Stimulated activated CD8-positive, alpha-beta memory T cell treated with anti-CD3 and anti-CD28 coated beads, Interleukin-4, amount 100 ng/mL, for 4 hours (primary cell): Measurements from ENCODE around the gene PSMB5.

Experiments
- DNase-seq, 2 donors: peaks; one replicate each; pipeline ENCODE4 v3.0.0-alpha.2; 2020; ENCODE audit warnings: low read depth in 2 of 2, low spot score in 1 of 2

The PSMB5 gene

GRCh38 chr14:23045419-23046357 is 11.0 kb upstream of the PSMB5 start:
- DNase-seq = no peak

GRCh38 chr14:23044840-23045239 is 10.1 kb upstream of the PSMB5 start:
- DNase-seq = no peak

GRCh38 chr14:23043754-23044153 is 9.1 kb upstream of the PSMB5 start:
- DNase-seq = no peak

DNA sequence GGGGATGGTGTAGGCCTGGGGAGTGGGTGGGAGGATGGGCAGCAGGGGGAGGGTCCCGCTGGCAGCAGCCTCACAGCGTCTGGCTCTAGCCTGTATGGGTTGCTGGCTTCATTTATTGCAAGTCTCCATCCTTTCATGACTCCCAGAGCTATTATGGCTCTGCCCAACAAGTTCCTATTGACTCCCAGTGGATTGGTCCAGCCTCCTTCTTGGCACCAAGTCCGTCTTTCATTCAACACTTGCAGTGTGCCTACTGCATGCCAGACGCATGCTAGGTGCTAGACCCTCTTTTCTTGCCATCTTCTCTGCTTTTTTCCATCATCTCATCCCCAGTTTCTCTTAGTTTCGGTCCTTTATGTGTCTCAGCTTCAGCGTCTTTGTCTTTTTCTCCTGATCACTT is 8.4 kb upstream of the PSMB5 start:
- no peak for DNase-seq

DNA sequence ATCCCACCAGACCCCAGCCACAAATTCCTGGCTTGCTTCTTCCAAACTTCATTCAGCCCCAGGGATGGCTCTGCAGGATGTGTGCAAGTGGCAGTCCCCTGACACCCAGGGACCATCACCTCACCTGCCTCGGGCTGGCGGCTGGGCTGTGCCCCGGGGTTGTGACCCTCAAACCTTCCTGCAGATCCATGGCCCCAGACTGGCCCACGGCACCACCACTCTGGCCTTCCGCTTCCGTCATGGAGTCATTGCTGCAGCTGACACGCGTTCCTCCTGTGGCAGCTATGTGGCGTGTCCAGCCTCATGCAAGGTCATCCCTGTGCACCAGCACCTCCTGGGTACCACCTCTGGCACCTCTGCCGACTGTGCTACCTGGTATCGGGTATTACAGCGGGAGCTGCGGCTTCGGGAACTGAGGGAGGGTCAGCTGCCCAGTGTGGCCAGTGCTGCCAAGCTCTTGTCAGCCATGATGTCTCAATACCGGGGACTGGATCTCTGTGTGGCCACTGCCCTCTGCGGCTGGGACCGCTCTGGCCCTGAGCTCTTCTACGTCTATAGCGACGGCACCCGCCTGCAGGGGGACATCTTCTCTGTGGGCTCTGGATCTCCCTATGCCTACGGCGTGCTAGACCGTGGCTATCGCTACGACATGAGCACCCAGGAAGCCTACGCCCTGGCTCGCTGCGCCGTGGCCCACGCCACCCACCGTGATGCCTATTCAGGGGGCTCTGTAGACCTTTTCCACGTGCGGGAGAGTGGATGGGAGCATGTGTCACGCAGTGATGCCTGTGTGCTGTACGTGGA is 7.7 kb upstream of the PSMB5 start, which contains the start of gene PSMB11:
Gene PSMB11 (plus strand): TSS at position 51 of the 804 bp plus-strand sequence. CDS start 14 bp downstream, at position 65.
- DNase-seq = no peak

DNA sequence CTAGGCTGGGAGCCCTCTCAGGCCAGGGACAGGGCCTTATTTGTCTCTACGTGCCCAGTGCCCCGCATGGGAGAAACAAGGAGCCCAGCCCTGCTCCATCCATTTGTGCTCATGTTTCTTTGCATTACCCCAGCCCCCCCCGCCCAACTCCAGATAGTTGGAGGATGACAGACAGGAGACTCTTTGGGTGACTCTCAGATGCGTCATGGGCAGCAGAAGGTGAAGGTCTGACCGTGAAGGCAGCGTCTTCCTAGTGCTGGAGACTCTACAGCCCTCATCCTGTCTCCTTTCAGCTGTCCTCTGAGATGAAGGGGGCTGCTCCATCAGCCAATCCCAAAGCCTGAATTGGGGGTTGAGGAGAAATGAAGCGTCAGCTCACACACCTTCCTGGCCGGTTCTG is 7.0 kb upstream of the PSMB5 start:
- DNase-seq = no peak

DNA sequence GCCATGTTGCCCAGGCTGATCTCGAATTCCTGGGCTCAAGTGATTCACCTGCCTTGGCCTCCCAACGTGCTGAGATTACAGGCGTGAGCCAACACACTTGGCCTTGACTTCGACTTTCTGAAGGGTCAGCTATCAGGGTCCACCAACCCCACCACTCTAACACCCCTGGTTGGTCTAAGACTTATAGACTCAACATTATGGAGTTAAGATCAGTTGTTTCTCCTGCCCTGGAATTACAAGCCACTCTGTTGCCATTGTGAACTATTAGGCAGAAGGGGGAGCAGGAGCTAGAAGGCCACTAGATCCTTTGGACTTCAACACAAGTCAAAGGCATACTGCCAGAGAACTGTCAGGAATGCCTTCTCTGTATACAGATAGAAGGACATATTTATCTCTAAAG is 5.4 kb upstream of the PSMB5 start:
- no peak for DNase-seq

DNA sequence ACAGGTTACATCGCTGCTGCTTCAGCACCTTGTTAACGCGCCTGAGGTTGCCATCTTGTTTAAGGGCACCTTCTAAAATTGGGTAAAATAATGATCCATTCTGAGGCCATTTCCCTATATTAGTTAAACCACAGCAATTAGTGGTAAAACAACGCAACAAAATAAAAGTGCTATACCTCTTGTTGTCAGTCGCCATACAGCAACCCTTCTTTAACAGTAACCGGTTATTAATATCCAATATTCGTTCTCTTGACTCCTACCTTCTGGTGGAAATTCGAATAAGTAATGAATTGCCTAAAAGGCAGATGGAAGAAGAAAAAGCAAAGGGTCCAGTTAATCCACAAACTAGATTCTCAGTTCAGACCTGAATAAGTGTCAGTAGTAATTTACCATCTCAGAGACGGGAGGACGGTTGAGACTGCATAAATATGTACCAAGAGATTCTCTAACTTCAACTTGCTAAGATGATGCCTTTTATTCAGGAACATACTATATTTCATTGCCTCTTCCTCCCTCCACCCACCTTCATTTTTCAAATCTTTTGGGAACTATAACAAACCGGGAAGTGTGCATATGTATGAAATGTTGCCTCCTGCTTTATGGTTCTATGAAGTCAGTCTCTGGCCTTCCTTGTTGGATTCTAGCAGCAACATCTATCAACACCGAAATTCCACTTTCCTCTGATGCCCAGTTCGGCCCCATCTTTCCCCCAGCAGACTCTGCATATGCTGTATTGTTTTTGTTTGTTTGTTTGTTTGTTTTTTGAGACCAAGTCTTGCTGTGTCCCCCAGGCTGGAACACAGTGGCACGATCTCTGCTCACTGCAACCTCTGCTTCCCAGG is 824 bp upstream of the PSMB5 start:
- no peak for DNase-seq

GRCh38 chr14:23033801-23034497 is 751 bp downstream of the PSMB5 start:
- no peak for DNase-seq

- no peak for DNase-seq
These were observed 1.4 kb downstream of the PSMB5 start for GRCh38 chr14:23033251-23033727.

- DNase-seq = no peak
These were observed 3.8 kb downstream of the PSMB5 start for GRCh38 chr14:23030936-23031335.

- no peak for DNase-seq
These were observed 5.9 kb downstream of the PSMB5 start for GRCh38 chr14:23028799-23029198.

DNA sequence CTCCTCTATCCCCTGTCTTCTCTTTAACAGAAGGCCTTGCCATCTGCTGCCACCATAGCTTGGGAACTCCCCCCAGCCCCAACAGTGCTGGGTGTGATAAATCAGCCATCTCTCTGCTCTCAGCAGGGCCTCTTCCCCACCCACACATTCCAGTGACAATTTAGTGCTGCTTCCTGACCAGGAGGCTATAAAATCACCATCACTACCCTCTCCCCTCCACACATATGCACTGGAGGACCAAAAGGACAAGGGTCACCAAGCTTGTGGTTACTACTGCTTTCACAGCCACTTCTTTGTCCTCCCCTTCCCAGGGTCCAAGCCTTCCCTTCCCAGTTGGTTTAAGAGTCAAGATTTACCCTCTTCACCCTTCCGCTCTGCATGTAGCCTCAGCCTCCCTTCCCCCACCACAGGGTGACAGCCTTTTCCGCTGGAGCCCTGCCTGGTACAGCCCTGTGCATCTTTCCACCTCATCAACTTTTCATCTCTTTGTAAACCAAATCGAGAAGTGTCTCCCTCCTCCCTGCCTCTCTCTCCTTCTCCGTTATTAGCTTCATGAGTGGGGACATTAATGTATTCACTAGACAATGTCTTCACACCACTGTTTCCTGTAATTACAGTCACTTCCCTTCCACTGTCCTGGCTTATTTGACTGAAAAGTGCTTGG is 9.4 kb downstream of the PSMB5 start:
- no peak for DNase-seq

DNA sequence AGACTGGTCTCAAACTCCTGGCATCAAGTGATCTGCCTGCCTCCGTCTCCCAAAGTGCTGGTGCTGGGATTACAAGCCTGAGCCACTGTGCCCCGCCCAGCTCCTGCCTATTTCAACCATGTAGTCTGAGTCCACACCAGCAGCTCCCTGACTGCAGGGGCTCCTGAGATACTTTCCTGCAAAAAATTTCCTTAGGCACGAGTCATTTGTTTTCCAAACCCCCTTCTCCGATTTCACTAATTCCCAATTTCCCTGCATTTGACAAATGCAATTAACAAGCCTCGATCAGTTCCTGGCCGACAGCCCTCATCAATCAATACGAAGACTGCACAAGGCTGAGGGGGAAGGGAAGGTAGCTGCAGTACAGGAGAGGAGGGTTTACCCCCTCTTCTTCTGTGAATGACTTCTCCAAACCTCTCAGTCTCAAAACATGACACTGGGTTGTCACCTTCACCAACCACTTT is 10.1 kb downstream of the PSMB5 start:
- no peak for DNase-seq

DNA sequence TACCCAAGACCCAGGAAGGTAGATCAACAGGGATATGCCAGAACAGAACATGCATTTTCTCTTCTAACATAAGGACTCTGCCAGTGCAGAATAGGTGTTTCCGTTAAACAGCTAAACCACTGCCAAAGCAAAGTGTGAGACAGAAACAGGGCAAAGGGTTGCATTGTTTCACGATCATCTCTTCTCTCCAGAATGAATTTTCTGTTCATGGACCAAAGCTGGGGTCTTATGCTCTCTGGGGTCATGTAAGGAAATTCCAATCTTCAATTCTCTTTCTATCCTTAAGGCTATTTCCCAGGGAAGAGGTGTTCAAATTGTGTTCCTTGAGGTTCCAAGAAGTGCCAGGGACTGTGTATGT is 10.9 kb downstream of the PSMB5 start:
- no peak for DNase-seq

DNA sequence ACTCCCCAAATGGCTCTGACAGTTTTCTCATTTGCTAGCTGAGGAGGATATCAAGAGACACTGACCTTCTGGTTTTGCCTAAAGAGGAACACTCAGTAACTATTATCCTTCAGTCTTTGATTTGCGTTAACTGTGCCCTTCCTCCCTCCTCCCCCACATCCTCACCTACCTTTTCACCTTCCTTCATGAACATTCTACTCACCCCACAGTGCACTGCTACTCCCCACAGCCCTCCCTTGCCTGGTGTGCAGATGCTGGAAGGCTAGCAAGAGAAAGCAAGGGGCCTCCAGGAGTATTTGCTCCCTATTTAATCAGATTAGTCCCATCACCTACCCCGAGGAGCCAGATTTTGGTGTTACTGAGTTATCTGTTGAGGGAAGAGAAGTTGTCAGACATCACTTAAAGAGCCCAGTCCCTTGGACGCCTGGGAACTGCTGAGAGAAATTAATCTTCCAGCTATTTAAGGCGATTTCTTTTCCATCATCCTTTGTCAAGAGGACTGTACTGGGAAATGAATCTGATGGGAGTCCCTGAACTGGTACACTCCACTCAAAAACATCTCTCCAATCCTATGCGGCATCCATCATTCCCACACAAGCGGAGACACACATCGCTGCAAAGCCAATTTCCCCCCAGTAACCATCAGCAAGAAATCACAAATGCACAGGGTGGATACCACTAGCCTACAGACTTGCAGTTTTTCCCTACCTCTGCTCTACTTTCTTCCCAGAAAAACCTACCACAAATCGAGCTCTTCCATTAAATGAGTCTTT is 11.5 kb downstream of the PSMB5 start:
- no peak for DNase-seq

- DNase-seq = no peak
These were observed 12.7 kb downstream of the PSMB5 start for GRCh38 chr14:23021889-23022442.

DNA sequence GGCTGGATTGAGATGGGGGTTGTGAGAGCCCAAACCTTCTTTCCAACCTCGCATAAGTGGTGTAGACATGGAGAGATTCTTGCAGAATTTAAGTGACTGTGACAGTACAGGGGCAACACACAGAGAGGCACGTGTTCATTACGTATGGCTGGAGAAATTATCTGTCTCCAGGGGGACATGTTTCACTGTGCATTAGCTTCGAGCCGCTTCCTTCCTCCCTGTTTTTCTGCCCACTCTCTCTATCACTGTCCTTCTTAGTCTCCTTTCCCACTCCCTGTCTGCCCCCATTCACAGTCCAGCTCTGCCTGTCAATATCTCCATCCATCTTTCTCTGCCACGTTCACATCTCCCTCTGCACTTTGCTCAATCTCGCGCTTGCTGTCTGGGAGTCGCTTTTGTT is 13.3 kb downstream of the PSMB5 start:
- DNase-seq = no peak
